HepG2 (cell line): ENCODE measurements around the gene KCNMB4. TPM values are rescaled to one million over a fixed set of nuclear protein-coding genes. Genes with fewer than 3 reads are reported as not detected.

Experiments used
- MTERF4 ChIP-seq: sonication (generic); formaldehyde crosslinking; IDR thresholded peaks from 2 replicates; pipeline ENCODE4 v1.8.0; 2023; ENCODE audit warnings: mild to moderate bottlenecking, missing genetic modification reagents
- NFKBIZ ChIP-seq: IDR thresholded peaks from 2 replicates; pipeline ENCODE4 v1.6.1; 2018; ENCODE audit warnings: missing genetic modification reagents, missing compliant biosample characterization
- PHF5A ChIP-seq: IDR thresholded peaks from one replicate; pipeline ENCODE4 v1.6.1; 2018; ENCODE audit warnings: low read depth, missing genetic modification reagents; ENCODE audit not compliant: unreplicated experiment
- TAF15 ChIP-seq: fragments of 200-400 bp; formaldehyde crosslinking; IDR thresholded peaks from one replicate; pipeline ENCODE4 v1.6.1; 2018; ENCODE audit warnings: mild to moderate bottlenecking, low read depth, low read length; ENCODE audit not compliant: poor library complexity, severe bottlenecking
- TBX3 ChIP-seq: fragments of 450-650 bp; IDR thresholded peaks from 2 replicates; pipeline ENCODE4 v1.6.1; 2017; ENCODE audit warnings: antibody characterized with exemption, mild to moderate bottlenecking, inconsistent platforms, borderline replicate concordance
- ZBTB7A ChIP-seq: sonication (generic); formaldehyde crosslinking; IDR thresholded peaks from 2 replicates; pipeline ENCODE4 v1.8.0; 2022; ENCODE audit warnings: mild to moderate bottlenecking, missing genetic modification reagents
- ZHX1 ChIP-seq: sonication (generic); formaldehyde crosslinking; IDR thresholded peaks from 2 replicates; pipeline ENCODE4 v1.8.1; 2022; ENCODE audit warnings: low read depth, mild to moderate bottlenecking, missing genetic modification reagents
- ZIK1 ChIP-seq: sonication (generic); formaldehyde crosslinking; IDR thresholded peaks from 2 replicates; pipeline ENCODE4 v1.5.0; 2020; ENCODE audit warnings: mild to moderate bottlenecking, low read depth, missing genetic modification reagents, borderline replicate concordance
- ZNF296 ChIP-seq: sonication (generic); formaldehyde crosslinking; conservative IDR thresholded peaks from 2 replicates; pipeline ENCODE4 v1.5.0; 2020; ENCODE audit warnings: mild to moderate bottlenecking, missing genetic modification reagents
- ZNF501 ChIP-seq: sonication (generic); formaldehyde crosslinking; IDR thresholded peaks from 2 replicates; pipeline ENCODE4 v1.5.1; 2020; ENCODE audit warnings: mild to moderate bottlenecking, moderate library complexity, missing genetic modification reagents
- ZNF512B ChIP-seq: sonication (generic); formaldehyde crosslinking; IDR thresholded peaks from 2 replicates; pipeline ENCODE4 v1.5.1; 2020; ENCODE audit warnings: missing genetic modification reagents, mild to moderate bottlenecking, borderline replicate concordance
- ZNF598 ChIP-seq: sonication (generic); formaldehyde crosslinking; IDR thresholded peaks from 2 replicates; pipeline ENCODE4 v1.5.1; 2020; ENCODE audit warnings: mild to moderate bottlenecking, missing genetic modification reagents, borderline replicate concordance
- ZSCAN20 ChIP-seq: sonication (generic); formaldehyde crosslinking; IDR thresholded peaks from 2 replicates; pipeline ENCODE4 v1.4.0; 2020; ENCODE audit warnings: missing genetic modification reagents, mild to moderate bottlenecking, borderline replicate concordance
- ZZZ3 ChIP-seq: sonication (generic); formaldehyde crosslinking; IDR thresholded peaks from 2 replicates; pipeline ENCODE4 v1.4.0; 2020; ENCODE audit warnings: missing genetic modification reagents, mild to moderate bottlenecking, borderline replicate concordance
- polyA plus RNA-seq, 8 experiments: library from polyadenylated mRNA; depleted of rRNA in 3 of 8; stranded (reverse) in 7 of 8; unstranded in 1 of 8; fragments of >200 nt; fragmentation: Illumina TruSeq in 4 of 8; extraction: Trizol in 4 of 8; gene quantifications; 2 replicates each; pipeline versions ENCODE4 v1.2.1 to v1.2.3, GENCODE V29; 2011 to 2016; ENCODE audit warnings: low read depth in 4 of 8, missing spikeins in 1 of 8, mixed read lengths in 1 of 8; ENCODE audit not compliant: insufficient read depth in 1 of 8
- total RNA-seq, 5 experiments: library from RNA; depleted of rRNA; stranded (reverse); fragments of >200 nt; fragmentation: Illumina TruSeq; extraction: Trizol; gene quantifications; 2 replicates each; pipeline ENCODE4 v1.2.3, GENCODE V29; 2016; ENCODE audit warnings: low read depth in 1 of 5
- TF ChIP-seq, protein P1 (sequence below), 2 experiments: sonication (generic) in 1 of 2; formaldehyde crosslinking in 1 of 2; IDR thresholded peaks; 2 replicates each; pipeline versions ENCODE4 v1.4.0 to v1.6.1; 2018 to 2020; ENCODE audit warnings: missing genetic modification reagents in 2 of 2, borderline replicate concordance in 1 of 2, low read depth in 1 of 2, mild to moderate bottlenecking in 1 of 2, missing biosample characterization in 1 of 2
- TF ChIP-seq, protein P2 (sequence below): sonication (generic); formaldehyde crosslinking; IDR thresholded peaks from 2 replicates; pipeline ENCODE4 v1.5.1; 2020; ENCODE audit warnings: mild to moderate bottlenecking, moderate library complexity, missing genetic modification reagents

The KCNMB4 gene
- total and polyA plus RNA-seq, 2 of the 13 experiments (the other 11 are each of a cell fraction or from before 2014, with no cell fraction given) = 0.67 to 0.84 TPM

- TF ChIP-seq MTERF4 (CRISPR knock-in tag) (0 out of 2 replicates have a peak, but pooled peaks have one; percentile 50), ZZZ3 (CRISPR knock-in tag) (no peak), ZBTB7A (CRISPR knock-in tag) (no peak), ZNF512B (0 out of 2 replicates have a peak, but pooled peaks have one; percentile 42), ZIK1 (CRISPR knock-in tag) (no peak), NFKBIZ (CRISPR knock-in tag) (no peak), PHF5A (CRISPR knock-in tag) (no peak), ZSCAN20 (CRISPR knock-in tag) (no peak), TBX3 (no peak), ZNF296 (CRISPR knock-in tag) (no peak), ZNF598 (no peak), ZNF501 (CRISPR knock-in tag) (peak; percentile 62; the same call in 1 of the 2 replicates), TAF15 (no peak), ZHX1 (no peak)
- TF ChIP-seq, protein P1, sequence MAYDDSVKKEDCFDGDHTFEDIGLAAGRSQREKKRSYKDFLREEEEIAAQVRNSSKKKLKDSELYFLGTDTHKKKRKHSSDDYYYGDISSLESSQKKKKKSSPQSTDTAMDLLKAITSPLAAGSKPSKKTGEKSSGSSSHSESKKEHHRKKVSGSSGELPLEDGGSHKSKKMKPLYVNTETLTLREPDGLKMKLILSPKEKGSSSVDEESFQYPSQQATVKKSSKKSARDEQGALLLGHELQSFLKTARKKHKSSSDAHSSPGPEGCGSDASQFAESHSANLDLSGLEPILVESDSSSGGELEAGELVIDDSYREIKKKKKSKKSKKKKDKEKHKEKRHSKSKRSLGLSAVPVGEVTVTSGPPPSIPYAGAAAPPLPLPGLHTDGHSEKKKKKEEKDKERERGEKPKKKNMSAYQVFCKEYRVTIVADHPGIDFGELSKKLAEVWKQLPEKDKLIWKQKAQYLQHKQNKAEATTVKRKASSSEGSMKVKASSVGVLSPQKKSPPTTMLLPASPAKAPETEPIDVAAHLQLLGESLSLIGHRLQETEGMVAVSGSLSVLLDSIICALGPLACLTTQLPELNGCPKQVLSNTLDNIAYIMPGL (CRISPR knock-in tag; IDR thresholded peaks at IDR 0.05; ENCODE audit: borderline replicate concordance in 1 of 2, low read depth in 1 of 2) = no peak; a peak in 1 of 4 replicates
- TF ChIP-seq, protein P2, sequence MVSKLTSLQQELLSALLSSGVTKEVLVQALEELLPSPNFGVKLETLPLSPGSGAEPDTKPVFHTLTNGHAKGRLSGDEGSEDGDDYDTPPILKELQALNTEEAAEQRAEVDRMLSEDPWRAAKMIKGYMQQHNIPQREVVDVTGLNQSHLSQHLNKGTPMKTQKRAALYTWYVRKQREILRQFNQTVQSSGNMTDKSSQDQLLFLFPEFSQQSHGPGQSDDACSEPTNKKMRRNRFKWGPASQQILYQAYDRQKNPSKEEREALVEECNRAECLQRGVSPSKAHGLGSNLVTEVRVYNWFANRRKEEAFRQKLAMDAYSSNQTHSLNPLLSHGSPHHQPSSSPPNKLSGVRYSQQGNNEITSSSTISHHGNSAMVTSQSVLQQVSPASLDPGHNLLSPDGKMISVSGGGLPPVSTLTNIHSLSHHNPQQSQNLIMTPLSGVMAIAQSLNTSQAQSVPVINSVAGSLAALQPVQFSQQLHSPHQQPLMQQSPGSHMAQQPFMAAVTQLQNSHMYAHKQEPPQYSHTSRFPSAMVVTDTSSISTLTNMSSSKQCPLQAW = 0 out of 2 replicates have a peak, but pooled peaks have one; percentile 32
Observed at GRCh38 chr12:70366581-70367257, 629 bp downstream of the KCNMB4 start (continued).
